C4-2B (cell line): ENCODE measurements around the gene OTOG.
A peak's percentile ranks its signal among the peaks of the same experiment; 100 is the strongest.

Experiments used
- H3K27ac ChIP-seq: fragments of 450-650 bp; 2 replicates; pipeline ENCODE4 v1.5.1; 2017
- ZFX ChIP-seq: fragments of 450-650 bp; IDR thresholded peaks from 2 replicates; pipeline ENCODE4 v1.6.1; 2017
- TF ChIP-seq, protein P1 (sequence below): fragments of 450-650 bp; conservative IDR thresholded peaks from 2 replicates; pipeline ENCODE4 v1.5.1; 2017; ENCODE audit warnings: mild to moderate bottlenecking

OTOG gene

DNA sequence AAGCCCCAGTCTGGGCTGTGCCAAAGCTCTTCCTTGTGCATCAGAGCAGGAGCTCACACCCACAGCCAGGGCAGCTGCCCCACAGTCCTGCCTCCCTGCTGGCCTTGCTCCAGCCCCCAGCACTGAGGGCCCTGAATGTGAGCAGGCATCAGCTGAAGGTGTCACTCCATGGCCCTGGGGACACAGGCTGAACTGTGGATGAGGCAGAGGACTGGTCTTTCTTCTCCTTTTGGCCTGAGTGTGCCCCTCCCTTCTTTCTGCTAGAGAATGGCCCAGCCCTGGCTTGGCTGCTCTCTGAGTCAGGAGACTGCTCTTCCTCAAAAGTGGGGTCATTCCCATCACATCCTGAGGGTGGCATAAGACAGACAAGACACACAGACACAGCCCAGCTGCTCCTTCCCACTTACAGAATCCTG lies 16.2 kb downstream of the OTOG start:
- no peak overlapping the region for H3K27ac ChIP-seq
- TF ChIP-seq, protein P1, sequence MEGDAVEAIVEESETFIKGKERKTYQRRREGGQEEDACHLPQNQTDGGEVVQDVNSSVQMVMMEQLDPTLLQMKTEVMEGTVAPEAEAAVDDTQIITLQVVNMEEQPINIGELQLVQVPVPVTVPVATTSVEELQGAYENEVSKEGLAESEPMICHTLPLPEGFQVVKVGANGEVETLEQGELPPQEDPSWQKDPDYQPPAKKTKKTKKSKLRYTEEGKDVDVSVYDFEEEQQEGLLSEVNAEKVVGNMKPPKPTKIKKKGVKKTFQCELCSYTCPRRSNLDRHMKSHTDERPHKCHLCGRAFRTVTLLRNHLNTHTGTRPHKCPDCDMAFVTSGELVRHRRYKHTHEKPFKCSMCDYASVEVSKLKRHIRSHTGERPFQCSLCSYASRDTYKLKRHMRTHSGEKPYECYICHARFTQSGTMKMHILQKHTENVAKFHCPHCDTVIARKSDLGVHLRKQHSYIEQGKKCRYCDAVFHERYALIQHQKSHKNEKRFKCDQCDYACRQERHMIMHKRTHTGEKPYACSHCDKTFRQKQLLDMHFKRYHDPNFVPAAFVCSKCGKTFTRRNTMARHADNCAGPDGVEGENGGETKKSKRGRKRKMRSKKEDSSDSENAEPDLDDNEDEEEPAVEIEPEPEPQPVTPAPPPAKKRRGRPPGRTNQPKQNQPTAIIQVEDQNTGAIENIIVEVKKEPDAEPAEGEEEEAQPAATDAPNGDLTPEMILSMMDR, result no peak
- TF ChIP-seq ZFX, result no peak; the same call in 1 of the 2 replicates

DNA sequence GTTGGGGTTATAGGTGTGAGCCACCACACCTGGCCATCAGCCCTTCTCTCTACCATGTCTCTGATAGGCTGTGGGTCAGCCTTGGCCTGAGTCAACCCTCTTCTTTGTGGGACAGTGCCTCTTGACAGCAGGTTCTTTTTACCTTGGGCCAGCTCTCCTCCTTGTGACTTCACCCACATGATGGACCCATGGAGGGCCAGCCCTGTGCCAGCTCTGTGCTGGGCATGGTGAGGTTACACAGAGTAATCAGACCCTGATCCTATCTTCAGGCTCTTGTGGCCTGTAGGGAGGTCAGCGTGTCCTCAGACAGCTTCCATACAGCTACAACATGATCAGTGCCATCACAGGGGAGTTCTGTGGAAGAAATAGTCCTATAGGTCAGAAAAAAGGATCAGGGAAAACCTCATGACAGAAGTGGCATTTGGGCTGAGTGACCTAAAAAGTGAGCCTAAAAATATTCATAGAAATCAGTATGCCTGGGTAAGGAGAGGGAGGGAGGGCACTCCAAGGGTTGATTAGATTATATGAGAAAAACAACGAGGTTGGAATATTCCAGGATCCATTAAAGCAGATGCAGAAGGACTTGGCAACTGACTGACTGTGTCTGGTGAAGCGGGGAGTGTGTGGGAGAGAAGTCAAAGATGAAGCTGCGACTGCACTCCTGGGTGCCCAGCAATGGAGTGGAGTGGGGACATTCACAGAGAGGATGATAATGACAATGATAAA lies 17.1 kb downstream of the OTOG start:
- H3K27ac ChIP-seq, result no peak overlapping the region
- no peak for TF ChIP-seq ZFX
- TF ChIP-seq, protein P1, result no peak

DNA sequence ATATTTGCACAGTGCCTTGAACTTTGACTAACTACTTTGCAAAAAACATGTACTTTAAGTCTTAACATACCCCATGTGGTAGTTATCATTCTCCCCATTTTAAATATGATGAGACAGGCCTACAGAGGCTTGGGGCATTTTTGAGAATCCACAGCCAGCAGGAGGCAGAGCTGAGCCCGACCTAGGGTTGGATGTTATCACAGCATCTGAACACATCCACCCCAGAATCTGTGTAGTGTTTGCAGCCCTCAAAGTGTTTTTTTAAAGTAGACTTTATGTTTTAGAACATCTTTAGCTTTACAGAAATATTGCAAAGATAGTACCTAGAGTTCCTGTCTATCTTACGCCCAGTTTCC lies 17.6 kb downstream of the OTOG start:
- TF ChIP-seq ZFX, result no peak
- TF ChIP-seq, protein P1, result peak; percentile 71
- H3K27ac ChIP-seq, result no peak overlapping the region

- no peak for TF ChIP-seq ZFX
- TF ChIP-seq, protein P1, result no peak
- no peak overlapping the region for H3K27ac ChIP-seq
Observed at GRCh38 chr11:17568944-17569343, 21.9 kb downstream of the OTOG start.

GRCh38 chr11:17570034-17570433 lies 23.0 kb downstream of the OTOG start:
- TF ChIP-seq ZFX, result no peak
- TF ChIP-seq, protein P1, result no peak

DNA sequence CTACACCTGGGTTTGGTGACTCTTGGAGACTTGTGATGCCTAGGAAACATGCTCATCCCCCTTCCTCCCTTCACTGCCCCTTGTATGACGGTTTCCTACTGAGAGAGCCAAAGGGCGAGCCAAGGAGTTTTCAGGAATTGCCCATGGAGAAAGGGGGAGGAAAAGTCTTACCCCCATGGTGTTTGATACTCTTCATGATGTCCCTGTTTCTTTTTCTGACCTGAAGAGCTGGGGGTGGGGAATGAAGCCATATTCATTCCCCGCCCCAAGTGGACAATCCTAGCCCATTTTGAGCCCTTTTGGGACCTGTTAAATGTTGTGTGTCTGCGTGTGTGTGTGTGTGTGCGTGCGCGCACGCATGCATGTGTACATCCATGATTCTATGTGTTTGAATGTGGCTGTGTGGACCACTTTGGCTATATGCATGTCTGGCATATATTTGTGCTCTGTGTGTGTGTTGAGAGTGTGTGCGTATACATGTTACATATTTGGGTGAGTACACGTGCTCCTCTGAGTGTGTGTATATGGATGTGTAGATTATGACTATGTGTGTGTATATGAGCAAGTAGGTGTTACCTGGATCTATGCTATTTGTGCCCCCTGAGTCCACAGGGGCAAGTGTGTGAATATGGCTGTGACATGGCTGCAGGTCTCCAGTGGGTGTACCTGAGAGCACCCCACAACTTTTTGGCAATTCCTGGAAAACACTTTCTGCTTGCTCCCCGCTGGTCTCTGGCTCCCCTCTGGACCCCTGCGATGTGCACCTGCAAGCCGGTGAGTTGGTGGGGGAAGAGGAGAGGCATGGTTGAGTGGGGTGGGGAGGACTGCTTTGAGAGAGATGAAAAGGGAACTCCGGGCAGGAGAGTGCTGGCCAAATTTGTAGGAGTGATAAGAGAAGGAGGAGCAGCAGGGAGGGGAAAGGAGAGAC lies 24.6 kb downstream of the OTOG start:
- TF ChIP-seq, protein P1, result no peak
- TF ChIP-seq ZFX, result no peak
- no peak overlapping the region for H3K27ac ChIP-seq

More at GRCh38 chr11:17570034-17570433, 23.0 kb downstream of the OTOG start:
- H3K27ac ChIP-seq, result no peak overlapping the region

GRCh38 chr11:17572359-17572690 lies 25.3 kb downstream of the OTOG start:
- TF ChIP-seq ZFX, result no peak
- TF ChIP-seq, protein P1, result no peak
- no peak overlapping the region for H3K27ac ChIP-seq
